HG02588 (cell line): ENCODE measurements around the gene FHOD3.

Experiments
- ATAC-seq: cut with Tn5 transposase; IDR thresholded peaks from one replicate; pipeline ENCODE4 v1.9.1; 2021; ENCODE audit warnings: mild to moderate bottlenecking, moderate library complexity; ENCODE audit not compliant: unreplicated experiment

FHOD3 gene

DNA sequence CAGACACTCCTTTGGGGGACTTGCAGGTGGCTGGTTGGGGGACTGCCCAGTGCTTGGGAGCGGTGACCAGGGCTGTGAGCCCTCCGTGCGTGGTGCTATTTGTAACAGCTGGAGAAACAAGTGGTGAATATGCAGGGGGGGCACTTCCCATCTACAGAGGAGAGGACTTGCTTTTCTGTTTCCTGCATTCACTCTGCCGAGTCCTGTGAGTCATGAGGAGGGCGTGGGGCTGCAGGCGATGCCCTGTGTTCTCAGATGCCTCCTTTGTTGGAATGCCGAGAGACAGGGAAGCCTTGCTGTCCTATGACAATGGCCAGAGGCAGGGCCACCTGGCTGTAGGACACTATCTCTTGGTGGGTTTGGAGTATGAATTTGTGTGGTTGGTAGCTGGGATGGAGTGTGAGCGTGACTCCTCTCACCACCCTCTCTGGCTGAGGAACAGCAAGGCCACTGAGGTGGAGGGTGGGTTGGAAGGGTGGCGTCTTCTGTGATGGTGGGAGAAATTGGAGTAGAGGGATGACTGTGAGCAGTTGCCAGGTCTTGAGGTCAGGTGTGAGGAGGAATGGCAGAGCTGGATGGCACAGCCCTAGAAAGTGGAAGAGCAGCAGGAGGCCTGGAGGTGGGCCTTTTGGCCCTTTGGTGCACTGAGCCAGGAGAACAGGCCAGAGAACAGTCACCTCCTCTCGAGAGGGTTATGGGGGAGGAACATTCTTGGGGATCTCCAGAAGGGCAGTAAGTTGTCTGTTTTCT lies 24.3 kb downstream of the FHOD3 start:
- ATAC-seq = no peak

GRCh38 chr18:36322408-36322728 lies 24.9 kb downstream of the FHOD3 start:
- ATAC-seq = no peak

DNA sequence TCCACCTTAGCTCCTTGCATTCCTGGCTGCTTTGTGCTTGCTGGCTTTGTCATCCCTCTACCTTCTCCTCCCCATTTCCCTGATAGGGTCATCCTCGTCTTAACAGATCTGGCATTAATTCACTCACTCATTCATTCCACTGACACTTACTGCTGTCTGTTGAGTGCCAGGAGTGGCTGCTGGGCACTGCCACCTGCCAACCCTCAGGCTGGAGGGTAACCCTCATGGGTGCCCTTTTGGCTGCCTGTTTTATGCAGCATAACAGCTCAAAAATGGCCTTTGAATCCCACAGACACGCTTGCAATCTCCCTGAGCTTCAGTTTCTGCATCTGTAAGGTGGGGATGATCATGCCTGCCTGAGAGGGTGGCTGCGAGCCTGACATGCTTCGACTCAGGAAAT lies 25.2 kb downstream of the FHOD3 start:
- no peak for ATAC-seq

GRCh38 chr18:36323421-36323820 lies 25.9 kb downstream of the FHOD3 start:
- no peak for ATAC-seq

GRCh38 chr18:36325846-36326245 lies 28.3 kb downstream of the FHOD3 start:
- ATAC-seq = no peak

DNA sequence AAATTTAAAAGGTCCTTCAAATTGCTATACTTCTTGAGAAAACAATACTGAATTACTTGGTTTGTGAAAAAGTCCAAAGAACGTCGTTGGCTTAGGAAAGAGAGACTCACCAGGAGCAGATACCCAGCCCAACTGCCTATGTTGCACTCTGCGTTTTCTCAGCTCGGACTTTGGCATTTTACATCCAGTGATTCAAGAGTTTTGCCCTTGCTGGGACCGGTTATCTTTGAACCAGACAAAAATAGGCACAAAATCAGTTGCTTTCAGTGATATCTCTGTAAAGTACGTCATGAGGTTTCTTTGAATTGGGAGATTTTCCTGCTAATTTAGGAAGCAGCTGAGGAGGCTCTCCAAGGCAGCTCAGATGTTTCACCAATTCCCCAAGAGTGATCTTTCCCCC lies 29.3 kb downstream of the FHOD3 start:
- ATAC-seq = no peak

DNA sequence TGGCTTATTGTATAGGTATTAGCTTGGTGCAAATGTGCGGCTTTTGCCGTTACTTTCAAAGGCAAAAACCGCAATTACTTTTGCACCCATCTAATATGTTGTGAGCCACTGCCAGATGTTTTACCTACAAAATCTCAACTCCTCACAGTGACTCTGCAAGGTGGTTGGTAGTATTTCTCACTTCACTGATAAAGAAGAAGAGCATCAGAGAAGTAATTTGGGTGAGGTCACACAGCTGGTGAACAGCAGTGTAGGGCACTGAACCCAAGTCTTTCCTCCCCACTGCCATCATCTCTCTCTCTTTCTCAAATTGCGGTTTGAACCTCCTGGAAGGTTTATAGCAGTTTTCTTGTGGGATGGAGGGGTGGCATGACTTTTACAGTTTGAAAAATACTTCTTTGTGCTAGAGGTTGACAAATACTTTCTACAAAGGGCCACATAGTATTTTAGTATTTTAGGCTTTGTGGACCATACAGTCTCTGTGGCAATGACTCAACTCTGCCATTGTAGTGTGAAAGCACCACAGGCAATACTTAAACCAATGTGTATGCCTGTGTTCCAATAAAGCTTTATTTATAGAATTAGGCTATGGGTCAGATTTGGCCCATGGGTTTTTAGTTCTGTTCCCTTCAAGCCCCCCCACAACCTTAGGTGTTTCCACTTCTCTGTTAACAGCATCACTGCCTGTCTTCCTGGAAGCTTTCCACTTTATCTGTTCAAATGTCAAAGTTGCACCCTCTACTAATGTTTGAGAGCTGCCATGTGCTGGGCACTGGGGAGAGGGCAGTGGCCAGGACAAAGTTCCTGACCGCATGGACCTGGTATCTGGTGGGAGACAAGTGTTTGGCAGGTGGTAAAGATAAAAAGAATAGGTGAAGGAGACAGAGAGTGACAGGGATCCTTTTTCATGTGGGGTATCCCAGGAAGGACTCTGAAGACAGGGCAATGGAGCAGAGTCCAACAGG lies 30.1 kb downstream of the FHOD3 start:
- ATAC-seq = no peak

DNA sequence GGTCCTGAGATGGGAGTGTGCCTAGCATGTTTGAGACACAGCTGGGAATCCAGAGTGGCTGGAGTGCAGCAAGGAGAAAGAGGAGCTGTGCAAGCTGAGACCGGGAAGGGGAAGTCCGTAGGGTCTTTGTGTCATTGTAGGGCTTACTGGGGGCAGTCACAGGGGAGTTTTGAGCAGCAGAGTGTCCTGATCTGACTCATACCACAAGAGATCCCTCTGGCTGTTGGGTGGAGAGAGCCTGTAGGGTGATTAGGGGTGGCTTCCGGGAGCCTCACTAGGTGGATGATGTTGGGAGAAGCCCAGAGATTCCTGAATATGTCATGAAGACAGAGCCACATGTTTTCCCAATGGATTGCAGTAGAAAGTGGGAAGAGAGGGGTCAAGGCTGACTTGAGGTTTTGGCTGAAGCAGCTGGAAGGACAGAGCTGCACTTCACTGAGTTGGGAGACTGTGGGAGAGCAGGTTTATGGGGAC lies 30.9 kb downstream of the FHOD3 start:
- peak; percentile 57 for ATAC-seq

- ATAC-seq = peak; percentile 4
Measured at GRCh38 chr18:36328916-36329315, 31.4 kb downstream of the FHOD3 start.

DNA sequence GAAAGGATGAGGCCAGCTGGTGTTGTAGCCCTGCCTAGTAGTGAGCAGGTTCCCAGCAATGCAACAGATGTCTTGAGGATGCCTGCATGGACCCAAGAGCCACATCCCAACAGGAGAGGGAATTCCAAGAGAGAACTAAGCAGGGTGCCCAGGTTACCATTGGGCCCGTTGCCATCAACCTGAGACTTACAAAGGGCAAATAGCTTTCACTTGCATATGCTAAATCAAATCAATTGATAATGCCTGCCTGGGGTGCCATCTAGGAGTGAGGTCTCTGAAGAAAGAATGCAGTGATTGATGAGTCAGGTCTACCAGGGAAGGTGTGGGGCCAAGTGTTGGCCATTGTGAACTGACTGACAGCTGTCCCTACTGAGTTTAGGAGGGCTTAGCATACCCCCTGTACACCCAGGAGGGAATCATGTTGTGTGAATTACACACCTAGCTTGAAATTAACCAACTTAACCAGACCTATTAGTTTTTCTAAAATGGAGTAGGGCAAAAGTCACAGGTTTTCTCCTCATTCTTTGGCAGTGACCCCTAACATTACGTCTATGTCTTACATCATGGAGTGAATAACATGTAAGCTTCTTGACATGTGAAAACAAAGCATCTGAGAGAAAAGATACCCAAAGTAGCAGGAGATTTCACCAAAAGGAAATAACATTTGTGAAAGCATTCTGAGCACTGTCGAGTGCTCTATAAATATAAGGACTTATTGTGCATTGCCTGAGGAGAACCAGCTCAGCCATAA lies 32.3 kb downstream of the FHOD3 start:
- no peak for ATAC-seq

DNA sequence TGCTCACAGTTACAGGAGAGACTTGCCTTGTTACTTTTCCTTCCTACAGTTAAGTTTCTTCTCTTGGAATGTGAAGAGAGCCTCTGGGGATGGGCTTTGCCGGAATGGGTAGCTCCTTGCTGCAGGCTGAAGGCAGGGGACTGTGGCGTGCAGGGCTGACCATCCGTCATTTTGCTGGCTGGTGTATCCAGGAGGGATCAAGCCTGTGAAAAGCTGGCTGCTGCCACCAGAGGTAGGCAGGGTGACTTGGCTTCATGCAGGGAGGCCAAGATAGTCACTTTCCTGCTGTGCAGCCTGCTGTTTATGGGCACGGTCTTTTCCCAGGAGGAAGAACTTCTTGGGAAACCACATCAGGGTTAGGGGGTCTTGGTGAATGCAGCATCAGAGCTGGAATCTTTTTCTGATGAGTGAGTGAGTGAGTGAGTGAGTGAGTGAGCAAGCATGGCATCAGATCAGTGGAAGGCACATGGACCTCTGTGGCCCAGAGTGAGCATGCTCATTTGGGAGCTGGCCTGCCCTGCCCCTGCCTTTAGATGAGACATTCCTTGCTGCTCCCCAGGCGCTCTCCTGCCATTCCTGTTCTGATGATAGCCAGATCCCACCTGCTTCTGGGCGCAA lies 33.0 kb downstream of the FHOD3 start:
- no peak for ATAC-seq

DNA sequence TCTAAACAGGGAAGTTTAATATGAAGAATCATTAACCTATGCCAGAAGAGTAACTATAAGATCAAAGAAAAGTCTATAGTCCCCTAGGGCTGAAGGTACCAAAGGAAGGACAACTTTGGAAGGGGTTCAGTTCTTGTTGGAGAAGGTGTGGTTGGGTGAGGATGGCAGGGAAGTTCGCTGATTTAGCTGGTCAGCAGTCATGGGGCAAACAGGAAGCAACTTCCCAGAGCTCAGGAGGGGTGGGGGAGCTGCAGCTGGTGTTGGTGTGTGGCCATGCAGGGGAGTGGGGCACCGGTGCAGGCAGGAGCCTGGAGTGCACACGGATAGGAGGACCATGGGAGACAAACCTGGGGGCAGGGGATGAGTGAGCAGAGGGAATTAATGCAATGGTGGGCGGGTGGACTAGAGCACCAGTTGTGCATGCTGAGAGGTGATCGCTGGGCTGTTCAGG lies 34.0 kb downstream of the FHOD3 start:
- ATAC-seq = no peak

DNA sequence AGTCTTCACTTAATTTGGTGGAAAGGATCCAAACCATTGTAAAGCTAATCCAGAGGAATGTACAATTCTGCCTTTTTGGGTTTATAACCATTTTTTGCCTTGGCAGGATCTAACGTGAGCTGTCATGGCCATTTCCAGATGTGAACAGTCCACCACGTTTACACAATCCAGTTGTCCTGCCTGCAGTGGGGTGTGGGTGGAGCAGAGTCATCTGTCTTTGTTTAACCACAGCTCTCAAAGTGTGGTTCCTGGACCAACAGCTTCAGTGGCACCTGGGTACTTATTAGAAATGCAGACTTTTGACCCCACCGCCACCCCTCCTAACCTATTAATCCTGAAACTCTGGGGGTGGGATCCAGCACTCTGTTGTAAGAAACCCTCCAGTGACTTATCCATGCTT lies 35.9 kb downstream of the FHOD3 start:
- ATAC-seq = no peak

GRCh38 chr18:36334798-36335197 lies 37.3 kb downstream of the FHOD3 start:
- ATAC-seq = no peak

GRCh38 chr18:36335476-36336279 lies 38.2 kb downstream of the FHOD3 start:
- no peak for ATAC-seq

- no peak for ATAC-seq
Measured at GRCh38 chr18:36337679-36338402, 40.3 kb downstream of the FHOD3 start.

DNA sequence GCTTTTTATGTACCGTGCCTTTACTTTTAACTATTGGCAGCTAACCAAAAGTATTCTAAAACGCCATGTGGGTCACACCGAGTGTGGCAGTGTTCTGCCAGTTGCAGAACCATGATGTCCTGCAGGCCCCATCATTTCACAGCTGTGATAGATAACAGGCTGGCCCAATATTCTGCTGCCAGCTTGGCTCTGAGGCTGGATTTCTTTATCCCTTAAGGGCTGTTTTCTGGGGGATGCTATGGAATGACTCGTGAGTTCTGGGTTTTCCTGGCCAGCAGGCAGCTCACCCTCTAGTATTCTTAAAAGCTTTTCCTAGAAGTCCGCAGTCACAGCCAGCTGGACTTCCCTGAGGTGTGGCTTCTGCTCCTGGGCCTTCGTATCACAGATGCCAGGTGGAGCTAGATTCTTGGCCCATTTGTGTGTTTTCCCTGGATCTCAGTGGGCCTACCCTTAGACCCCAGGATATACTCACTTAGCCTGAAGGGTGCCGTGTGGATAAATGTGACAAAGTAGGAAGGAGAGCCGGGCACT lies 41.0 kb downstream of the FHOD3 start:
- ATAC-seq = no peak

DNA sequence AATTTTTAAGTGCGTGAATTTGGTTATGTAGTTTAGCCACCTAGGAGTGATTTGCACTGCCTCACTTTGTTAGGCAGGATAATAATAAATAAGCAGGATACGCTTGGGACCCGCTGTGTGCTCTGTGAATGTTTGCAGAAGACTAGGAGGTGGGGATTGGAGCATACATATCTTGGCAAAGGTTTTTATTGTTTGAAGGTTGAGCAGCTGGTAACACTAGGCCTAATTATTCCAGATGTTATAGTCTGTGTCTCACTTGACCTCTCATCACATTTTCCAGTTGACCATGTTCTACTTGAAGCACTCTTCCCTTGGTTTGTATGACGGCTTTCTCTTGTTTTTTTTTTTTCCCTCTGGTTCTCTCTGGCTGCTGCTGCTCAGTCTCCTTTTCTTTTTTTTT lies 42.7 kb downstream of the FHOD3 start:
- no peak for ATAC-seq

- no peak for ATAC-seq
Measured at GRCh38 chr18:36341944-36342343, 44.4 kb downstream of the FHOD3 start.
